Stimulated activated CD8-positive, alpha-beta memory T cell treated with anti-CD3 and anti-CD28 coated beads, Interleukin-7, amount 100 ng/mL, for 1 hour (primary cell): Measurements from ENCODE around the gene TAF1B.
"Not testable (repeated sequence)": the region's sequence is repeated elsewhere in the genome, so short reads cannot be mapped to it uniquely, and the experiment has no call there.

Experiments used
- DNase-seq, 2 donors: peaks; one replicate each; pipeline ENCODE4 v3.0.0-alpha.2; 2020; ENCODE audit warnings: low read depth in 2 of 2

Gene TAF1B

DNA sequence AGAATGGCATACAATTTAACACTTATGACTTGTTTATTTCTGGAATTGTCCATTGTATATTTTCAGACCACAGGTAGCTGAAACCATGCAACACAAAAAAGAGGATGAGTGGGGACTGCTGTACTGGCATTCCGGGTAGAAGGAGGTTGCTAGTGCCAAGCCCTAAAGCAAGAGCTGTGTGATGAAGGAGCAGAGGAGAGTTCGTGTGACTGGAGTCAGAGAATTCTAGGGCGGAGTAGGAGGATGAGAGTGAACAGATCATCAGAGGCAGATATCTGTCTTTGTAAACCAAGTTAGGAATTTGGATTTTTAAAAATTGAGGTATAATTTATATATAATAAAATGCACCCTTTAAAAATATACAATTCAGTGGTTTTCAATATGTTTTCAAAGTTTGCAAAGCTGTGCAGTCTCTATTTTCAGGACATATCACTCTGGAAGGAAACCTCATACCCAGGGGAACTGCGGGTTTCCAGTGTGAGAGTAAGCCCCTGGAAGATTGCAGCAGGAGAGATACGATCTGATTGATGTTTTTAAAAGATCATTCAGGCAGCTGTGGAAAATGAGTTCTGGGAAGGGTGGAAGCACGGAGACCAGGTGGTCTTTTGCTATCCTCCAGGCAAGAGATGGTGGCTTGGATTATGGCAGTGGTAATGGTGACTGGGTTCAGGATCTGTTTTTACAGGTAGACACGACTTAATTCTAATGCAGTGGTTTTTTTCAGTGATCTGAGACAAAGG lies 36.4 kb downstream of the TAF1B start:
- DNase-seq = no peak

DNA sequence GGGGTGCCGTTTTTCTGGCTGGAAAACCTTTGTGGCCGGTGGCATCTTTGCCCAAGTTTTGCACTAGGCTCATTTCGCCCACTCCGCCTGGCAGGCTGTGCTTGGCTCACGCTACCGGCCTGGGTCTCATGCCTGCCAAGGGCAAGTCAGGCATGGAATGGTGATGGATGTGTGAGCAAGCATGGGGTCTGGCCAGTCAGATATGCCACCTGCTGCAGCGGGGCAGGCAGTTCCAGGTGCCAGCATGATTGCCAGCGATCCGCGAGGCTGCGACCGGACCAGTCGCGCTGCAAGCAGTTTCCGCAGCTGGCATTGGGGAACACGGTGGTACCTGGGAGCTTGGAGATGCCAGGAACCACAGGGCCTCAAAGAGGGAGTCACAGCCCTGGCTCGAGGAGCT lies 40.6 kb downstream of the TAF1B start:
- no peak for DNase-seq

DNA sequence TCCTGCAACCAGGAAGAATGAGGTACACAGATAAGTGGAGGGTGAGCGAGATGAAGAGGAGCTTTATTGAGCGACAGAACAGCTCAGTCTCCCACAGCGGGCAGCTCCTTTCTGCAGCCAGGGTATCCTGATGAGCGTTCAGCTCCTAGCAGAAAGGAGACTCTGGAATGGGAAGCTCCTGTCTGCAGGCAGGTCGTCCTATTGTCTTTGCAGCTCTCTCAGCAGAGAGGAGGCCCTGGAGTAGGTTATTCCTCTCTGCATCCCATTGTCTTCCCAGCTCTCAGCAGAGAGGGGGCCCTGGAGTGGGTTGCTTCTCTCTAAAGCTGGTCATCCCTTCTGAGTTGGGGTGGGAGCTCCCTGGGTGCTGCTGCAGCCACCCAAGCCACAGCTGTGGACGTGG lies 41.2 kb downstream of the TAF1B start:
- no peak for DNase-seq

DNA sequence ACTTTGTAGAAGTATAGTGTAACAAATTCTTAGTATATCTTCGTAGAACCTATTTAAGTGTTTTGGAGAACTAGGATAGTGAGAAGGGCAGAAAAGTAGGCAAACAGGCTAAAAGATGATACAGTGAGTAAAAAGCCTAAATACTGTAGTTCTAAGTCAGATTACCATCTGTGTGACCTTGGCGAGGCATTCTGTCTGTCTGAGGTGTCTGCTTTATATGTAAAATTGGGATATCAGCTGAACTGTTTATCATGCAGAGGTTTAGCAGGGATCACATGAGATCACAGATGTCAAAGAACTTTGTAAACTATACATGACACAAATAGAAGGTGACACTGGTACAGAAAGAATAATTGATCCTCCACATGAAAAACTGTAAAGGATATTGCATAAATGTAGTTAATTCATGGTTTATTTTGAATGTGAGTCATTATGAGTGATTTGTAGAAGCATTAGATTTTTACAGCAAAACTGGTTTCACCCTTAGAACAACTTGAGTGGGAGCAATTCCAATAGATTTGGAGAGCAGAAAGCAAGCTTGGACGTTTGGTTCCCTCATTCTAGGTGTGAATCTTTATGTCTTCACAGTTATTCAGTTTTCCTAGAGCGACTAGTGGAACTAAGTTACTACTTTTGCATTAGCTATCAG lies 41.9 kb downstream of the TAF1B start:
- no peak for DNase-seq

DNA sequence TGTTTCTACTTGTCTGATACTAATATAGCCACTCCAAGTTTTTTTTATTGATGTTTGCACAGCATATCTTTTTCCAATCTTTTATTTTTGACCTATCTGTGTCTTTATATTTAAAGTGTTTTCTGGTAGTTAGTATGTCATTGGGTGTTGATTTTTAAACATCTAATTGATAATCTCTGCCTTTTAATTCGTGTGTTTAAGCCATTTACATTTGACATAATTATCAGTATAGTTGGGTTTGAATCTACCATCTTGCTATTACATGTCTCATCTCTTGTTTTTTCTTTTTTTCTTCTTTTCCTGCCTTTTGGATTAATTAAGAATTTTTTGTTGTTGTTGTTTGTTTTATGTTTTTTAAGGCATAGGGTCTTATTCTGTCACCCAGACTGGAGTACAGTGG lies 44.2 kb downstream of the TAF1B start:
- DNase-seq = no peak

DNA sequence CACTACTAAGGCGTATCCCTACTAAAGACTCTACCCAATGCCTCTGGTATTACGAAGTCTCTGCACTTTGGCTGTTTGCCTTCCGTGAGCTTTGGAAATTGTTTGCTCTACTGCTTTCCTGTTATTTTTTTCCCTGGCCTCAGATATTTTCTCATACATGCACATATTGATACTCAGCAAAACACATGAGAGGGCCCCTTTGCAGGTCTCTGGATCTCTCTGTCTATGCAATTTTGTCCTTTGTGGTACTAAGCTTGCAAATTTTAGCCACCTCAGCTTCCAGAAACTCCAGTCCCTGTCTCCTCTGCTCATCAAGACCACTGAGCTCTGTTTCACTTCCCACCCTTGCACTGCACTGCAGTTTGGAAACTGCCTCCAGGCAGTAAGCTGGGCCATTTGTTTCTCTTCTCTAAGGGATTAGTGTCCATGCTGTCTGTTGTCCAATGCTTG lies 46.6 kb downstream of the TAF1B start:
- no peak for DNase-seq

DNA sequence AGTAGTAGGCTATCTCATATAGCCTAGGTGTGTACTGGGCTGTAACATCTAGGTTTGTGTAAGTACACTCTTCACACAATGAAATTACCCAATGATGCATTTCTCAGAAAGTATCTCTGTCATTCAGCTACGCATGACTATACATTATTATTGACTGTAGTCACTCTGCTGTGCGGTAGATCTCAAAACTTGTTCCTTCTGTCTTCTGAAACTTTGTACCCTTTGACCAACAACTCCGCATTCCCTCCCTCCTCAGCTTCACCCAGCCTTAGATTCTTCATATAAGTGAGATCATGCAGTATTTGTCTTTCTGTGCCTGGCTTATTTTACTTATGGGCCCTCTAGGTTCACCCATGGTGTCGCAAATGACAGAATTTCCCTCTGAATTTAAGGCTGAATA lies 49.0 kb downstream of the TAF1B start:
- no peak for DNase-seq

DNA sequence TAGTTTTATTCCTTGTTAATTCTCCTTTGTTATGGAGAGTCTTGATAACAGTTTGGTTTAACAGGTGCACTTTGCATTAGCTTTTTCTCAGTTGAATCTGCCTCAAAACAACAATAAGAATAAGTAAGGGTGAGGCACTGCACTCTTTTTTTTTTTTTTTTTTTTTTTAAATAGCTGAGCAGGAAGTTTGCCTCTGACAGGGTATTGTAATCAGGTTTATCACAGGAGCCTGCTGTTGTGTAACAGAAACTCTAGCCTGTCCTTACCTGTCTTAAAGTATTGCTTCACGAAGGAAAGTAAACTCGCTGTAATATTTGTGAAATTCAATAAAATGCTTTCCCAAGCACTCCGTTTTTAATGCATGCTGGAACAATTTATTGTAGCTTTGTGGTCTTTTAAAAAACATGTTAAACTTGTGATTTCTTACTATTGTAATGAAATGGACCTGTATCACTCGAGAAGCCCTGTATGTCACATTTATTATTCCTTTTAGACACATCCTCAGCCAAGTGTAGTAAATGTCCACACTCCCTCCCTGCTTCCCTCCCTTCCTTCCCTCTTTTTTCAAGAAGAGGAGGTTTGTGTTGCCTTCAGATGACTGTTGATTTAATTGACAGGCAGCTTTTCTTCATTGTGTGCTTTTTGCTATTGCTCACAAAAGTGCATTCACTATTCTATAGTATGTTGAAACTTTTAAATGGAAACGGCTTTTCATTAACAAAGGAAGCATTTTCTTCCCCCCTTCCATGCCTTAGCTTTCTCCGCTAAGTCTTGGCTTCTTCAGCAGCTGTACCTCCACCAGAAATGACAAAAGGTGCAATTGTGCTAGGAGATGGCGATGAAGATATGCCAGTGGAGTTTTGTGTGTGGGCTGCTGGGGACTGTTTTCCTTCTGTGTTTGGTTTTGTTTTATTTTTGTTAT lies 52.7 kb downstream of the TAF1B start:
- DNase-seq = no peak

DNA sequence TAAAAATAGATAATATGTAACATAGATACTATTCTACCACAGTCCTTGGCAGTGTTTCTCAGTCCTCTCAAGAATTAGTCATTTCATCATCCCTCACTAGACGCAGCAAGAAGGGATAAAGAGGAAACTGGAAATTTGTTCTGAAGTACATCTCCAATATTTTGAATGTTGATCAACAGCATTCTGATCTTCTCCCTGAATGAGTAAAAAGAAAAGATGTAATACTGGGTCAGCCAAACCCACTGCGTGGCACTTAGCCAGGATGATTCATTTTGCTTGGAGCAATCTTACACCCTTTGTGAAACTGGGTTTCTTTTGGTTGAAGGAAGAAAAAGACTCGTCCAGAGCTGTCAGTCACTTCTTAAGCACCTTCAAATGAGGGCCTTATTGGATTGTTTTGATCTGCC lies 54.1 kb downstream of the TAF1B start:
- DNase-seq = no peak

DNA sequence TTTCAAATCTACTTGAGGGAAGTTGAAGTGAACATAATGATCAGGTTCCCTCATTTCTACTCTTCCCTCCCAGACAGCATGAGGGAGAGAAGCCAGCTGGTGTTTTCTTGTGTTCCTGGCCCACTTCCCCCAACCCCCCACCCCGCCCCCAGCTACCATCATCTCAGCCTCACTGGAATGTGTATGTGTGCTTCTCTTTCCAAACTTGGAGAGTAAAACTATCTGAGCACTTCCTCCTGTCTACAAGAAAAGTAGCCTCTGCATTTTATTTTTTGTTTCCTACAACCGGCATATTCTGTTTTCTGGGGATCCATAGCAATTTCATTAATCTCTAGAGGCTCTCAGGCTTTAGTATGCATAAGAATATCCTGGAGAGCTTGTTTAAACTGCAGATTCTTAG lies 54.6 kb downstream of the TAF1B start:
- no peak for DNase-seq

DNA sequence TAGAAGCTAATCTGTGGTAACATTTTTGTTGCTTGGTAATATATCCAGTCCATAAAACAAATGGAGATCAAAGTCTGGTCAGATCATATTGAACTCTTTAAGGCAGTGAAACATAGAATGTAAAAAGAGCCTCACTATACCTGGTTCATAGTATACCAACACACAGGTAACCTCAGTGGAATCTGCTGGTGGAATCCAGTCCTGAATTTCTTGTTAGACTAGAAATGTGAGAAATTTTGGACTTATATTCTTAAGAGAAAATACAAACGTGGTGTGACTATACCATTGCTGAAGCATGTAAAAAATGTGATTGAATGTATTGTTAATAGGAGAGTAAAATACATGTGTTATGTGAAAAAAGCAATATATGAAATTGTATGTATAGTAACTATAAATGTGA lies 62.1 kb downstream of the TAF1B start:
- DNase-seq = no peak

DNA sequence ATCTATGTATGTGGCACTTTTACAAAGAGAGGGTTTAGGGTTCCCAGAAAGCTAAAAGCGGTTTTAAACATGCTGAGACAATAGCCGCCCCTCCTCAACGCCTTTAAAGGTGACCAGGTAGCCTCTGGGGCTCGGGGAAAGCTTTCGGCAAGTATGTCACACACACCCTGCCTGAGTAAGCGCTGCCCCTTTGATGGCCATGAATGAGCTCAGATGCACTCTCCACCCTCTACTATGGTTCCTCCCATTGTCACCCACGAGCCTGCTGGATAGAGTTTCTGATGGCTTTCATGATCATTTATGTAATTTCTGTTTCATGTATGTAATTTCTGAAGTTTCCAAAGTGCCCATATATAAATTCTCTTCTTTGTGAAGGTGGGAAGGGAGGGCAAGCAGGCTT lies 64.1 kb downstream of the TAF1B start:
- DNase-seq = no peak

DNA sequence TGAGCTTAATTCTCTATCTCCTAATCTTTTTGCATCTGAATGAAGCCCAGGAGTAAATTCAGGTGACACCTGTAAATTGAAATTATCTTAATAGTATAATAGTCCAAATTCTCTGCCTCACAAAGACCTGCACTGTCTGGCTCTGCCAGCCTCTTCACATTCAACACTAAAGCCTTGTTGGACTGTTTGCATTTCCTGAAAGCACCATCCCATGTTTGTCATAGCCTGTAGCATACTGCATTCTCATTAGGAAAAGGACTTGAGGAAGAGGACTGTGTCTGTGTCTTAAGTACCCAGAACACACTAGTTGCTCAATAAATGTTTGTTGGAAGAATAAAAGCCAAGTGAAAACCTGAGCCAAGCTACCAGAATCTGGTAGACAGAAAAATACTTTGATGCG lies 65.4 kb downstream of the TAF1B start:
- DNase-seq = no peak

DNA sequence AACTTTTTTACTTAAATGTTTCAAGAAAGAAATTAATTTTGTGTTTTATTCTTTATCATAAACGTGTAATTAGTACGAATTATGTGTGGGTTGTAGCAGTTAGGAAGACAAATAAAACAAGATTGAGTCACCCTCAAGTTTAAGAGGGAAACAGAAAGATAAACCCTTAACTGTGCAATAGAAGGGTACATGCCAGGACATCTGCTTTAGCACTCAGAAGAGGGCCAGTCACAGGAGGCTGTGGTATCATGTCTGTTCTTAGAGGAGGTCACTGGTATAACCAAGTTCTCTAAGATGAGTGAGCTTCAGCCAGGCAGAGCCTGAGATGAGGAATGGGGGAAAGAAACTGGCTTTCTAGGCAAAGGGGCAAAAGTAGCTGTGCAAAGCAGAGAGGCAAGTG lies 65.8 kb downstream of the TAF1B start:
- no peak for DNase-seq

DNA sequence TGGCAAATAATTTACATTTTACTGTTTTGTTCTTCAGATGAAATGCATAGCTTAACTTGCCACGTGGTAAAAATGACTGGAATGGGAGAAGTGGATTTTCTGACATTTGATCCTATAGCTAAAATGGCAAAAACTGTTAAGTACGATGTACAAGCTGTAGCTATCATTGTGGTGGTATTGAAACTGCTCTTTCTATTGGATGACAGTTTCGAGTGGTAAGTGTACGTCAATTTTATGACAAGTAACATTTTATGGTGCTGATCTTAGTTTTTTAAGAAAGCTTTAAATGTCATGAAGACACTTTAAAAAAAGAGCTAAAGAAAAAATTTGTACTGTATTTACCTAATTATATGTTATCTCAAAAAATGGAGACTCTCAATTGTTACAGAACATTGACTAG lies 67.4 kb downstream of the TAF1B start:
- DNase-seq = no peak

DNA sequence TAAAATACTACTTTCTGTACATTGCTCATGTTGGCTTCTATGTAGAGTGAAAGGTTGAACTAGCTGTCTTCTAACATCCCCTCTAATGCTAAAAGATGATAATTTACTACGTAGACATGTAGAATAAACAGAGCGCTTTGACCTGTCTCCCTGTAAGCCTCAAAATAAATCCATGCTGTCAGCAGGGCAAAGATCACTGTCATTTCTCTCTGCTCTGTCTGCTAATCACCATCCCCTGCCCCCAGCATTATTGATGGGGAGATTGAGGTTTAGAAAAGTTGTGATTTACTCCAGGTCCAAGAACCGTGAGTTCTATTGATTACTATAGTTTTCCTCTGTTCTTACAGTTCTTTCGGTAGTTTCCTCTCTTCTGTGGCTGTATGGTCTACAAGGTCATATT lies 69.2 kb downstream of the TAF1B start:
- DNase-seq = no peak

DNA sequence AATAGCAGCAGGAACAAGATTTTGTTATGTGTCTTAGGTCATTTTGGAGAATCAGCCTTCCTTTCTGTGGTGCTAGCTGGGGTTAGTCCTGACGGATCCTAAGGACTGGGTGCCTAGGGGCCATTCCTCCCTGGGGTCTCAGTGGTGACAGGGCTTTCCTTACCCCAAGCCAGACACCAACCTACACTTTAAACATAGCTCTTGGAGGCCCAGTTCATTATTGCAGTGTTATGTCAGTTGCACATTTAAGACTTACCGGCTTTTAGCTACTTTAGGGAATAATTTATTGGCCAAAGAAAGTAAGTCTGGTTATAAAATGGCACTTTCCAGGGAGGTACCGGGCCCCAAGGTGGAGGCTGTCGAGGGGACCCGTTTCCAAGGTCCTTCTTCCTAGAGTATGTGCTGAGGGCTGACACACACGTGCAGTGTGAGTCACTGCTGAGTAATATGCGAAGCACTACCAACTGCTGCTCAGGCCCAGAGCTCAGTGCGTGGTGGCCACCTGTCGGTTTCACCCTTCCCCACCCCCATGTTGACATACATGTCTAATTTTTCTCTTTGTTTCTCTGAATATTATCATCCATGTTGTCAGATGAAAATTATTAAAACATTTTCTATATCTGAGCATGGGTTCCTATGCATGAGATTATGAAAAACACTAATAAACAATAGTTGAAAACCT lies 71.3 kb downstream of the TAF1B start:
- no peak for DNase-seq

DNA sequence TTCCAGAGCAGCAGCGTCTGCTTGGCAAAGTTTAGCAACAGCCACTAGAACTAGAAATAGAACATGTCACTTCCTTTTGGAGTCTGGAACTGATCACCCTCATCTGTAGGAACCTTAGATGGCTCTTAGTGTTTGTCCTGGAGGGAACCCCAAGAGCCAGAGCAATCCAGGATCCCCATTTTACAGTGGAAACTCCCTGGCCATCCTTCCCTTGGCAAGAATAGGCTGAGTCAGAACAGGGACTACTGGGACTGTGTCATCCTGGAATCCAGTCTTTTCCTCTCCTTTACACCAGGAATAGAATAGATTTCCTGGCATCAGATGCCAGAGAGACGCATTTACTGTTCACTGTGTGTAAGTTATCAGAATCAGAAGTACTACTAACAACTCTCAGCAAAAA lies 75.0 kb downstream of the TAF1B start:
- no peak for DNase-seq

DNA sequence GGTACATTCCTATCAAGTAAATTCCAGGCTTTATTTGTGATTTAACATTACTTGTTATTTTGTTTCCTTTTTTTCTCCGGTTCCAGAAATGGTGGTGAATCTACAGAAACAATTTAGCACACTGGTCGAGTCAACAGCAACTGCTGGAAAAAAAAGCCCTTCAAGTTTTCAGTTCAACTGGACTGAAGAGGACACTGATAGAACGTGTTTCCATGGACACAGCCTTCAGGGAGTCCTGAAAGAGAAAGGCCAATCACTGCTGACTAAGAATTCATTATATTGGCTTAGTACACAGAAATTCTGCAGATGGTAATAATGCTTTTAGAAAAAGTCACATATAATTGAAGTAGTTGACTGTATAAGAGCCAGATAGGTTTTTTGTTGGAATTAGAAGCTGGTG lies 76.2 kb downstream of the TAF1B start:
- no peak for DNase-seq

DNA sequence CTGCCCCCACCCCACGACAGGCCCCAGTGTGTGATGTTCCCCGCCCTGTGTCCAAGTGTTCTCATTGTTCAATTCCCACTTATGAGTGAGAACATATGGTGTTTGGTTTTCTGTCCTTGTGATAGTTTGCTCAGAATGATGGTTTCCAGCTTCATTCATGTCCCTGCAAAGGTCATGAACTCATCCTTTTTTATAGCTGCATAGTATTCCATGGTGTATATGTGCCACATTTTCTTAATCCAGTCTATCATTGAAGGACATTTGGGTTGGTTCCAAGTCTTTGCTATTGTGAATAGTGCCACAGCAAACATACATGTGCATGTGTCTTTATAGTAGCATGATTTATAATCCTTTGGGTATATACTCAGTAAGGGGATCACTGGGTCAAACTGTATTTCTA lies 83.7 kb downstream of the TAF1B start:
- DNase-seq = not testable (repeated sequence)

DNA sequence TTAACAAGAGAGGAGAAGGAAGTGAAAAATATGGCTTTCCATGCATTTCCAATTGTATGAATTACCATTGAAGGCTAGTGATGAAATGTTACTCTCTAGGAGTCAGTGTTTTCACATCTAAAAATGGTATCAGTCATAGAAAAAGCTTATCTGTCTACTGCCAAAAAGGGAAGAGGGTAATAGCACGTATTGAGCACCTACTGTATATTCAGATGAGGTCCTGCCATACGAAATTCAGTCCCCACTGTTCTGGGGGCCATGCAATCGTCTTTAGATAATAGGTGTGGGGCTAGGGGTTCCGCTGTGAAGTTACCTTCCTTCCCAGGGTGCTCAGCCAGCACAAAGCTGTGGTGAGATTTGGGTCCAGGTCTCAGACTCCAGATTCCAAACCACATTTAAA lies 94.0 kb downstream of the TAF1B start:
- DNase-seq = no peak

DNA sequence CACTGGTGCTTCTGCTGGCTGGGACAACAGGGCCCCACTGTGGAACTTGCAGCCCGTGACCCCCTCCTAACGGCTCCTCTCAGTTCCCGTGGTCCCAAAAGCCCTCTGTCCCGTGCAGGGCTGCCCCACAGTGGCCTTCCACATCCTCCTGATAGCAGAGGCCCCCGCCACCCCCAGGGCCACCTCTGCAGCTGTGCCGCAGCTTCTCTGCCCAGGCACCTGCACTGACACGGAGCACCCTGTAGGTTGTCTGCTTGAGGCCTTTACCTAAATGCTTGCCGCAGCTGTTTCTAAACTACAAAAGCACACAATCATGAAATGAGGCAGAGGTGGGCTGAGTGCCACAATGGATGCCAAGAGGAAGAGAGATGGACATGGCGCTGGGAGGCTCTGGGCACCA lies 94.7 kb downstream of the TAF1B start:
- DNase-seq = no peak
